ENCODE measurements around the gene ADAMTS15. TPM values are rescaled to one million over a fixed set of nuclear protein-coding genes. Genes with fewer than 3 reads are reported as not detected.
A peak's percentile ranks its signal among the peaks of the same experiment; 100 is the strongest.

The ADAMTS15 gene, protein sequence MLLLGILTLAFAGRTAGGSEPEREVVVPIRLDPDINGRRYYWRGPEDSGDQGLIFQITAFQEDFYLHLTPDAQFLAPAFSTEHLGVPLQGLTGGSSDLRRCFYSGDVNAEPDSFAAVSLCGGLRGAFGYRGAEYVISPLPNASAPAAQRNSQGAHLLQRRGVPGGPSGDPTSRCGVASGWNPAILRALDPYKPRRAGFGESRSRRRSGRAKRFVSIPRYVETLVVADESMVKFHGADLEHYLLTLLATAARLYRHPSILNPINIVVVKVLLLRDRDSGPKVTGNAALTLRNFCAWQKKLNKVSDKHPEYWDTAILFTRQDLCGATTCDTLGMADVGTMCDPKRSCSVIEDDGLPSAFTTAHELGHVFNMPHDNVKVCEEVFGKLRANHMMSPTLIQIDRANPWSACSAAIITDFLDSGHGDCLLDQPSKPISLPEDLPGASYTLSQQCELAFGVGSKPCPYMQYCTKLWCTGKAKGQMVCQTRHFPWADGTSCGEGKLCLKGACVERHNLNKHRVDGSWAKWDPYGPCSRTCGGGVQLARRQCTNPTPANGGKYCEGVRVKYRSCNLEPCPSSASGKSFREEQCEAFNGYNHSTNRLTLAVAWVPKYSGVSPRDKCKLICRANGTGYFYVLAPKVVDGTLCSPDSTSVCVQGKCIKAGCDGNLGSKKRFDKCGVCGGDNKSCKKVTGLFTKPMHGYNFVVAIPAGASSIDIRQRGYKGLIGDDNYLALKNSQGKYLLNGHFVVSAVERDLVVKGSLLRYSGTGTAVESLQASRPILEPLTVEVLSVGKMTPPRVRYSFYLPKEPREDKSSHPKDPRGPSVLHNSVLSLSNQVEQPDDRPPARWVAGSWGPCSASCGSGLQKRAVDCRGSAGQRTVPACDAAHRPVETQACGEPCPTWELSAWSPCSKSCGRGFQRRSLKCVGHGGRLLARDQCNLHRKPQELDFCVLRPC
- total RNA-seq (ENCODE audit: unreplicated experiment): 0.20 TPM
- long read RNA-seq: 0 reads

DNA sequence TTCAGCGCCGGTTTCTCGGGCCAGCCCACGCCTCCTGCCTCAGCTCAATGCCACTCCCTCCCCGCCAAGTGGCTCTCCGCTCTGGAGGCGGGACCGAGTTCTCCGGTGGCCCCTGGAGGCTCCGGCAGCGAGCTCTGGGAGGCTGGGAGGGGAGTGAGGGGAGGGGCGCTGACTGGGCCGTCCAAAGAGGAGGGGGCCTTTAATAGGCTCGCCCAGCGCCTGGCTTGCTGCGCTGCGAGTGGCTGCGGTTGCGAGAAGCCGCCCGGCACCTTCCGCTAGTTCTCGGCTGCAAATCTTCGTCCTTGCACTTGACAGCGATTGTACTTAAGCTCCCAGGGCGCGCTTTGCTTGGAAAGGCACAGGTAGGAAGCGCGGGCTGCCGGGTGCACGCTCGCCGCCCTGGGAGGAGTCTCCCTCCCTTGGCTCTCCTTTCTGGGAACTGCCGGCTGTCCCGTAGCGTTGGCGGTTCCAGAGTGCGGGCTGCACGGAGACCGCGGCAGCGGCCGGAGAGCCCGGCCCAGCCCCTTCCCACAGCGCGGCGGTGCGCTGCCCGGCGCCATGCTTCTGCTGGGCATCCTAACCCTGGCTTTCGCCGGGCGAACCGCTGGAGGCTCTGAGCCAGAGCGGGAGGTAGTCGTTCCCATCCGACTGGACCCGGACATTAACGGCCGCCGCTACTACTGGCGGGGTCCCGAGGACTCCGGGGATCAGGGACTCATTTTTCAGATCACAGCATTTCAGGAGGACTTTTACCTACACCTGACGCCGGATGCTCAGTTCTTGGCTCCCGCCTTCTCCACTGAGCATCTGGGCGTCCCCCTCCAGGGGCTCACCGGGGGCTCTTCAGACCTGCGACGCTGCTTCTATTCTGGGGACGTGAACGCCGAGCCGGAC, at the start of gene ADAMTS15:
ADAMTS15 (plus strand) TSS at position 230 of the 894 bp plus-strand sequence; CDS start at position 559, 329 bp downstream.
- peak; percentile 81 for DNase-seq
- Mint-ChIP-seq H3K27ac (ENCODE audit: unreplicated experiment) (no peak within 1 kb of the TSS), H3K36me3 (ENCODE audit: unreplicated experiment) (no peaks in the 10 kb centered on the region), H3K4me3 (ENCODE audit: unreplicated experiment) (peak within 1 kb of the TSS; percentile 92), H3K9me3 (ENCODE audit: unreplicated experiment) (peaks cover 1% of the 10 kb centered on the region), H3K27me3 (ENCODE audit: unreplicated experiment) (peaks cover 10% of the 10 kb centered on the region), H3K4me1 (ENCODE audit: low read depth, unreplicated experiment) (peaks cover 3% of the 10 kb centered on the region)
- TF ChIP-seq, protein P1, sequence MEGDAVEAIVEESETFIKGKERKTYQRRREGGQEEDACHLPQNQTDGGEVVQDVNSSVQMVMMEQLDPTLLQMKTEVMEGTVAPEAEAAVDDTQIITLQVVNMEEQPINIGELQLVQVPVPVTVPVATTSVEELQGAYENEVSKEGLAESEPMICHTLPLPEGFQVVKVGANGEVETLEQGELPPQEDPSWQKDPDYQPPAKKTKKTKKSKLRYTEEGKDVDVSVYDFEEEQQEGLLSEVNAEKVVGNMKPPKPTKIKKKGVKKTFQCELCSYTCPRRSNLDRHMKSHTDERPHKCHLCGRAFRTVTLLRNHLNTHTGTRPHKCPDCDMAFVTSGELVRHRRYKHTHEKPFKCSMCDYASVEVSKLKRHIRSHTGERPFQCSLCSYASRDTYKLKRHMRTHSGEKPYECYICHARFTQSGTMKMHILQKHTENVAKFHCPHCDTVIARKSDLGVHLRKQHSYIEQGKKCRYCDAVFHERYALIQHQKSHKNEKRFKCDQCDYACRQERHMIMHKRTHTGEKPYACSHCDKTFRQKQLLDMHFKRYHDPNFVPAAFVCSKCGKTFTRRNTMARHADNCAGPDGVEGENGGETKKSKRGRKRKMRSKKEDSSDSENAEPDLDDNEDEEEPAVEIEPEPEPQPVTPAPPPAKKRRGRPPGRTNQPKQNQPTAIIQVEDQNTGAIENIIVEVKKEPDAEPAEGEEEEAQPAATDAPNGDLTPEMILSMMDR (IDR thresholded peaks at IDR 0.05; ENCODE audit: partially characterized antibody, unreplicated experiment): no peak

GRCh38 chr11:130399196-130399595, 49.2 kb upstream of the ADAMTS15 start:
- no peak overlapping the region for H3K4me3 Mint-ChIP-seq (ENCODE audit: unreplicated experiment)
- peaks cover 10% of the 10 kb centered on the region for H3K4me1 Mint-ChIP-seq (ENCODE audit: low read depth, unreplicated experiment)
- DNase-seq: no peak
- H3K9me3 Mint-ChIP-seq (ENCODE audit: unreplicated experiment): peaks cover 2% of the 10 kb centered on the region
- H3K27ac Mint-ChIP-seq (ENCODE audit: unreplicated experiment): no peak overlapping the region
- no peaks in the 10 kb centered on the region for H3K36me3 Mint-ChIP-seq (ENCODE audit: unreplicated experiment)
- peaks cover 6% of the 10 kb centered on the region for H3K27me3 Mint-ChIP-seq (ENCODE audit: unreplicated experiment)
- TF ChIP-seq, protein P1 (IDR thresholded peaks at IDR 0.05; ENCODE audit: partially characterized antibody, unreplicated experiment): no peak

DNA sequence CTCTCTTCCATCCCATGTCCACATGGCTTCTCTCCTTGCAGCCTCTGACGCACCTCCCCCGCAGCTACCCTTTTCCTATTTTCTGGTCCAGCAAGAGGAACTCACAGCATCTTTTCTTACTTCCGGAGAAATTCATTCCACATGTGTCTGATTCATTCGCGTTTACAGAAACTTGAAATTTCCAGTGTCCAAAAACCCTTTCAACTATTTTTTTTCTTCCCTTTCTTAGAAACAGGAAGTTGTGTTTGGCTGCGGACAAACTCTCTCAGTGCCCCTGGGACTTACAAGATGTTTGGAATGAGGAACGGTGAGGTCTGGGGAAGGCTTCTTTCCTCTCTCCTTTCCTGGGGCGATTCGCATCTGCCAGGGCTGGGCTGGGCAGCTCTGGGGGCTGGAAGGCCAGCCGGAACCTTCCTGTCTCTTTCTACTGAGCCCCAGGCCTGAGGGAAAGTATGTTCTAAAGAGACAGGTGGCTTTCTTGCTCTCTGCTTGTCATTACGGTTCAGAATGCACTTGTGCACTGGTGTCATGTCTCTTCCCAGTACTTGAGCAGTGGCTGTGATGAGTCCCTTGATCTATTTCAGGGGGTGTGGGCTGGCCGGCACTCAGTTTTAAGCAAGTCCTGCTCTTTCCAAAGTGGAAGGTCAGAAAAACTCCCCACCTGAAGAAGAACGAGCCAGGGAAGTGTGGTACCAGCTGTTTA, 47.5 kb upstream of the ADAMTS15 start:
- Mint-ChIP-seq H3K36me3 (ENCODE audit: unreplicated experiment) (no peaks in the 10 kb centered on the region), H3K4me3 (ENCODE audit: unreplicated experiment) (no peak overlapping the region), H3K27me3 (ENCODE audit: unreplicated experiment) (peaks cover 6% of the 10 kb centered on the region), H3K9me3 (ENCODE audit: unreplicated experiment) (peaks cover 2% of the 10 kb centered on the region), H3K4me1 (ENCODE audit: low read depth, unreplicated experiment) (peaks cover 10% of the 10 kb centered on the region), H3K27ac (ENCODE audit: unreplicated experiment) (peak overlapping the region; percentile 36)
- no peak for DNase-seq
- TF ChIP-seq, protein P1 (IDR thresholded peaks at IDR 0.05; ENCODE audit: partially characterized antibody, unreplicated experiment): no peak

DNA sequence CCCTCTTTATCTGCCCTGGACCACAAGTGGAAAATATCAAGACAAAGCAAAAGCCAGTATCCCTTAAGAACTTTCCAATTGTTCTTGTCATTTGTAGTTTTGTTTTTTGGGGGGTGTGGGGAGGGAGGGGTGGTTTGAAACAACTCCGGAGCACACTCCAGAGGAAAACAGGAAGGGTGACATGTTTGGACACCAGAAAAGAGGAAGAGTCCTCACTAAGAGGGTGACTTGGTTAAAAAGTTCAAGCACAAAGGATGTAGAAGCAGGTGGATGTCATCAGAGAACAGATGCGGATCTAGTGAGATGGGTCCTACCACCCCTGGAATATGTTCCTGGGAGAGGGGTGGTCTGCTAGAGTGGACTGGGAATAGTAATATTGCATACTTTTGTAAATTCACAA, 45.9 kb upstream of the ADAMTS15 start:
- Mint-ChIP-seq H3K27me3 (ENCODE audit: unreplicated experiment) (peaks cover 6% of the 10 kb centered on the region), H3K27ac (ENCODE audit: unreplicated experiment) (no peak overlapping the region), H3K9me3 (ENCODE audit: unreplicated experiment) (peaks cover 2% of the 10 kb centered on the region), H3K4me1 (ENCODE audit: low read depth, unreplicated experiment) (peaks cover 10% of the 10 kb centered on the region), H3K36me3 (ENCODE audit: unreplicated experiment) (no peaks in the 10 kb centered on the region), H3K4me3 (ENCODE audit: unreplicated experiment) (no peak overlapping the region)
- TF ChIP-seq, protein P1 (IDR thresholded peaks at IDR 0.05; ENCODE audit: partially characterized antibody, unreplicated experiment): no peak
- no peak for DNase-seq

All from glutamatergic neuron (in vitro differentiated cells).